ENCODE data around the gene NCOR2. TPM values are rescaled to one million over a fixed set of nuclear protein-coding genes. Genes with fewer than 3 reads are reported as not detected.

Gene NCOR2
- total RNA-seq: 100 to 1,000 TPM; 159 to 269 (median 161) TPM
- long read RNA-seq, donor 1, partial matches to known transcripts: 68 of 135 reads
- long read RNA-seq, donor 1, other reads (novel, unspliced or antisense): 66 of 135 reads
- long read RNA-seq, donor 2, partial matches to known transcripts: 0 of 3 reads
- long read RNA-seq, donor 2, other reads (novel, unspliced or antisense): 3 of 3 reads

DNA sequence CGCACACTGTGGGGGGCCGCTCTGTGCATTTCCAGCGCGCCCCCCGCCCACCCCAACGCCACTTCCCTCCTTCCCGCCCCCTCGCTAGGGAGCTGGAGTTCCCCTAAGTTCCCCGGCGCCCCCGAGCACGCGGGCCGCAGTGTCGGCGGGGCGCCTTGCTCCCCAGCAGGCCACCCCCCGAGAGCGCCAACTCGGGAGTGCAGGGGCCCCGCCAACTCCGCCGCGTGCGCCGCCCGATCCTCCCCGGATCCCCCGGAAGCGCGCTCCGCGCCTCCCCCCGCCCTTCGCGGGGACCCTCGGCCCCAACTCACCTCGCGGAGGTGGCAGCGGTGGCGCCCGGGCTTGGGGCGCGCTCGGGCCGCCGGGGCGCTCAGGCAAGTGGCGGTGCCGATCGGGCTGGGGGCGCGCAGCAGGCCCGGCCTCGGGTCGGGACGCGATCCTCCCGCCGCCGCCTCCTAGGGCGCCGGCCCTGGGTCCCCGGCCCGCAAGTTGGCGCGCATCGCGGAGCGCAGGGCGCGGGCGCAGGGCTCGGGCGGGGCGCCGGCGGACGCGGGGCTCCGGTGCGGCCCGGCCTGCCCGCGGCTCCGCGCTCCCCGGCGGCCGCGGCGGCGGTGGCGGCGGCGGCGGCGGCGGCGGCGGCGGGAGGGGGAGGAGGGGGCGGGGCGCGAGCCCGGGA, at the start of gene NCOR2:
TSS of gene NCOR2 (minus strand) at position 616 of the 676 bp plus-strand sequence. CDS start 72,361 bp downstream, outside the sequence.
- intact Hi-C loops (cut with DNase I, micrococcal nuclease): loop anchor here (10.0 kb wide), 2 partner anchors 198 to 208 kb away; no protein-coding TSS in a partner anchor
- Histone ChIP-seq H3K9me3 (no peaks in the 10 kb centered on the region), H3K4me3 (peak within 1 kb of the TSS; percentile 92), H3K4me1 (ENCODE audit: low read depth) (peaks cover 24% of the 10 kb centered on the region), H3K36me3 (ENCODE audit: low read depth) (no peaks in the 10 kb centered on the region)
- peak in 2 of 3 donors; percentile 69 to 71 for DNase-seq
- peak; percentile 16 for ATAC-seq
- TF ChIP-seq, protein P1, sequence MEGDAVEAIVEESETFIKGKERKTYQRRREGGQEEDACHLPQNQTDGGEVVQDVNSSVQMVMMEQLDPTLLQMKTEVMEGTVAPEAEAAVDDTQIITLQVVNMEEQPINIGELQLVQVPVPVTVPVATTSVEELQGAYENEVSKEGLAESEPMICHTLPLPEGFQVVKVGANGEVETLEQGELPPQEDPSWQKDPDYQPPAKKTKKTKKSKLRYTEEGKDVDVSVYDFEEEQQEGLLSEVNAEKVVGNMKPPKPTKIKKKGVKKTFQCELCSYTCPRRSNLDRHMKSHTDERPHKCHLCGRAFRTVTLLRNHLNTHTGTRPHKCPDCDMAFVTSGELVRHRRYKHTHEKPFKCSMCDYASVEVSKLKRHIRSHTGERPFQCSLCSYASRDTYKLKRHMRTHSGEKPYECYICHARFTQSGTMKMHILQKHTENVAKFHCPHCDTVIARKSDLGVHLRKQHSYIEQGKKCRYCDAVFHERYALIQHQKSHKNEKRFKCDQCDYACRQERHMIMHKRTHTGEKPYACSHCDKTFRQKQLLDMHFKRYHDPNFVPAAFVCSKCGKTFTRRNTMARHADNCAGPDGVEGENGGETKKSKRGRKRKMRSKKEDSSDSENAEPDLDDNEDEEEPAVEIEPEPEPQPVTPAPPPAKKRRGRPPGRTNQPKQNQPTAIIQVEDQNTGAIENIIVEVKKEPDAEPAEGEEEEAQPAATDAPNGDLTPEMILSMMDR (IDR thresholded peaks at IDR 0.05): no peak

DNA sequence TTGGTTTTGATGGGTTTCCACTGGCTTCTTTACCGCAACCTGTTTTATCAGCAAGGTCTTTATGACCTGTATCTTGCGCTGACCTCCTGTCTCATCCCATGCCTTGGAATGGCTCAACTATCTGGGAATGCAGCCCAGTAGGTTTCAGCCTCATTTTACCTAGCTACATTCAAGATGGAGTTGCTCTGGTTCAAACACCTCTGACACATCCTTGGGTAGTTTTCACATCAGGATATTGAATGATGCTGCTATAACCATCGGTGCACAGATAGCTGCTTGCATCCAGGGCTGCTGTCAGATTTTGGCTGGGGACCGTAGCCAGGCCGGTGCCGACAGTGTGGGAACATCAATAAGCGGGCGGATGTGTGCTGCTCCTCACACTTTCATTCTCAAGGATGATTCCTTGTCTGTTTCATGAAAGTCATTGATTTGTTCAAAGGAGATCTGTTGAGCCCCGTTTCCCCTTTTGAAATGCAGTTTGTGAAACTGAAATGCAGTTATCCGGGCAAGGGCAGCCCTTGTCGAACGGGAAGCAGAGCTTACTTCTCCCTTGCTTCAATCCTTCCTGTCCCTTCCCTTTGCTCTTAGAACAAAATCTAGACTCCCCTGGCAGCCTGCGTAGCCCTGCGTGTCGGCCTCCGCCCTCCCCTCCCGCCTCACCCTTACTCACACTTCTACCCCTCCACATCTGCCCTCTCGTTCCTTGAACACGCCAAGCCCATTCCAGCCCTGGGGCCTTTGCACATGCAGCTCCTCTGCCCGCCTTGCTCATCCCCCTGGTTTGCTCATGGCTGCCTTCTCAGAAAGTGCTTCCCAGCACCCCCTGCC, 49.2 kb upstream of the NCOR2 start:
- Histone ChIP-seq H3K4me1 (ENCODE audit: low read depth) (no peaks in the 10 kb centered on the region), H3K36me3 (ENCODE audit: low read depth) (no peaks in the 10 kb centered on the region), H3K9me3 (no peaks in the 10 kb centered on the region), H3K4me3 (no peak overlapping the region)
- ATAC-seq (no peak), DNase-seq (no peak)
- TF ChIP-seq, protein P1 (IDR thresholded peaks at IDR 0.05): no peak
- intact Hi-C loops (cut with DNase I, micrococcal nuclease): no loop called here

DNA sequence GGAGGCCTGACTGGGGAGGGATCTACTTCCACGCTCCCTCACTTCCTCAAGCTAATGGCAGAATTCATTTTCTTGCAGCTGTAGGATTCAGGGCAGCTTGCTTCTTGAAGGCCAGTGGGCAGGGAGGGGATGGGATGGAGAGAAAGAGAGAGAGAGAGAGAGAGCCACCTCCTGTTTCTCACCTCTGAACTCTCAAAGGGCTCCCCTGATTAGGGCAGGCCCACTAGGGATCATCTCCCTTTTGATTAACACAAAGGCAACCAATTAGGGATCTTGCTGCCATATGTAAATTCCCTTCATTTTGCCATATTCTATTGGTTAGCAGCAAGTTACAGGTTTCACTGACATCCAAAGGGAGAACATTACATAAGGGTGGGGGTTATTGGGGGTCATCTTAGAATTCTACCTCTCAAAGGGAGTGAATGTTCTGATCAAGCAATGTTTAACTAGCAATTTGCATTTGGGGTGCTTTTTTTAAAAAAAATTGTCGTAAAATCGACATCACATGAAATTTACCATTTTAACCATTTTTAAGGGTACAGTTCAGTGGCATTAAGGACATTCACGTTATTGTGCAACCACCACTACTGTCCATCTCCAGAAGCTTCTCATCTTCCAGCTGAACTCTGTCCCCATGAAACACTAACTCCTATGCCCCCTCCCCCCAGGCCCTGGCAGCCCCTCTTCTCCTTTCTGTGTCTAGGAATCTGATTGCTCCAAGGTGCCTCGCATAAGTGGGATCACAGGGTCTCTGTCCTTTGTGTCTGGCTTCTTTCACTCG, 47.3 kb upstream of the NCOR2 start:
- intact Hi-C loops (cut with DNase I, micrococcal nuclease): no loop called here
- Histone ChIP-seq H3K4me1 (ENCODE audit: low read depth) (peaks cover 4% of the 10 kb centered on the region), H3K9me3 (no peaks in the 10 kb centered on the region), H3K36me3 (ENCODE audit: low read depth) (no peaks in the 10 kb centered on the region), H3K4me3 (no peak overlapping the region)
- no peak for DNase-seq
- no peak for ATAC-seq
- TF ChIP-seq, protein P1 (IDR thresholded peaks at IDR 0.05): no peak

DNA sequence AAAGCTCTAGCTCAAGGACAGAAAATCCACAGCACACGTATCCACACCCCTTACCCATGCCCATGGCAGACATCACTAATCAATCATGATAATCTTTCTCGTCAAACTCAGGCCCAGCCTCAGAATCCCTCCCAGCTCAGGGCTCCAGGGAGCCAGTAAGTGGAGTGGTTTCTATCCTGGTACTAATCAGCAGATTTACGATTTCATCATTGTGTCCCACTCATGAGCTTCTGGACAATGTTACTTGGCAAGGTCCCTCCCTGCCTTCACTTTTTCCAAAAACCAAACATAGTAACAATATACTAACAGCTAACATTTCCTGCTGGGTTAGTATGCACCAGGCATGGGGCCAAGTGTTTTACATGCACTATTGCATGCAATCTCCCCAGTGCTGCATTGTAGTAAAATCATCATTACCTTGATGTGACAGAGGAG, 45.8 kb upstream of the NCOR2 start:
- DNase-seq (peak in 2 of 3 donors; percentile 26 to 73), ATAC-seq (peak; percentile 42)
- no peak overlapping the region for H3K4me3 ChIP-seq
- TF ChIP-seq, protein P1 (IDR thresholded peaks at IDR 0.05): no peak
- H3K9me3 ChIP-seq: no peaks in the 10 kb centered on the region
- H3K4me1 ChIP-seq (ENCODE audit: low read depth): peaks cover 20% of the 10 kb centered on the region
- H3K36me3 ChIP-seq (ENCODE audit: low read depth): no peaks in the 10 kb centered on the region
- intact Hi-C loops (cut with DNase I, micrococcal nuclease): no loop called here

DNA sequence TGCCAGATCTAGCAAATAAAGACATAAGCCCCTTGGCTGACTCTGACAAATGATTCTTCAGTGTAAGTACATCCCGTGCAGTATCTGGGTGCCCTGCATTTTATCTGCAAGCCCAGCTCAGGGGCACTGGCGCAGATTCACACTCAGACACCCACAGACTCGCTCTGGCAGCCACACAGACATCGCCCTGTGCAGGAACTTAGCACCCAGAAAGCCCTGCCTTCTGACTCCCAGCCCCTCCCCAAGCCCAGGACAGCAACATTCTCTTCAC, 44.9 kb upstream of the NCOR2 start:
- ATAC-seq (no peak), DNase-seq (no peak)
- no peak overlapping the region for H3K4me3 ChIP-seq
- peaks cover 28% of the 10 kb centered on the region for H3K4me1 ChIP-seq (ENCODE audit: low read depth)
- no peaks in the 10 kb centered on the region for H3K9me3 ChIP-seq
- TF ChIP-seq, protein P1 (IDR thresholded peaks at IDR 0.05): no peak
- intact Hi-C loops (cut with DNase I, micrococcal nuclease): no loop called here
- no peaks in the 10 kb centered on the region for H3K36me3 ChIP-seq (ENCODE audit: low read depth)

Data from mucosa of descending colon (tissue), 3 donors.